ENCODE data around the gene CITED4.
"Not testable (repeated sequence)": the region's sequence is repeated elsewhere in the genome, so short reads cannot be mapped to it uniquely, and the experiment has no call there.

Gene CITED4, protein sequence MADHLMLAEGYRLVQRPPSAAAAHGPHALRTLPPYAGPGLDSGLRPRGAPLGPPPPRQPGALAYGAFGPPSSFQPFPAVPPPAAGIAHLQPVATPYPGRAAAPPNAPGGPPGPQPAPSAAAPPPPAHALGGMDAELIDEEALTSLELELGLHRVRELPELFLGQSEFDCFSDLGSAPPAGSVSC

GRCh38 chr1:40862008-40862863, at the start of gene CITED4:
Gene CITED4, minus strand, starts transcription at chr1:40862363. Its CDS starts 236 bp downstream, at chr1:40862127.
- peak; percentile 95 for DNase-seq

- no peak for DNase-seq
These were observed 48.9 kb upstream of the CITED4 start for GRCh38 chr1:40911105-40911504.

DNA sequence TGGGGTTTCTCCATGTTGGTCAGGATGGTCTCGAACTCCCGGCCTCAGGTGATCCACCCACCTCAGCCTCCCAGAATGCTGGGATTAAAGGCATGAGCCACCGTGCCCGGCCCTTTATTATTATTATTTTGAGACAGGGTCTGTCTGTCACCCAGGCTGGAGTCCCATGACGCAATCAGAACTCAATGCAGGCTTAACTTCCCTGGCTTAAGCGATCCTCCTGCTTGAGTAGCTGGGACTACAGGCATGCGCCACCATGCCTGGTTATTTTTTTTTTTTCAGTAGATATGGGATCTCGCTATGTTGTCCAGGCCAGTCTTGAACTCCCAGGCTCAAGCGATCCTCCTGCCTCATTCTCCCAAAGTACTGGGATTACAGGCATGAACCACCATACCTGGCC, 47.1 kb upstream of the CITED4 start:
- DNase-seq, result no peak

GRCh38 chr1:40908350-40908749, 46.2 kb upstream of the CITED4 start:
- DNase-seq, result no peak

DNA sequence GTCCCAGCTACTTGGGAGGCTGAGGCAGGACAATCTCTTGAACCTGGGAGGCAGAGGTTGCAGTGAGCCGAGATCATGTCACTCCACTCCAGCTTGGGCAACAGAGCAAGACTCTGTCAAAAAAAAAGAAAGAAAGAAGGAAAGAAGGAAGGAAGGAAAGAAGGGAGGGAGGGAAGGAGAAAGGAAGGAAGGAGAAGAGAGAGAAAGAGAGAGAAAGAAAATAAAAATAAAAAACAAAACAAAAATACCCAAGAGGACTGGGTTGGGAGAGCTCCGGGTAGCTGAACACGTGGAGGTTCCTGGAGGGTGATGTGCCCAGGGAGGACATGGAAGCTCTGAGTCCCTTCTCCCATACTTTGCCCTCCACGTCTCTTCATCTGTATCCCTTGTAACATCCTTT, 45.7 kb upstream of the CITED4 start:
- DNase-seq, result no peak

GRCh38 chr1:40906781-40907400, 44.7 kb upstream of the CITED4 start:
- DNase-seq, result no peak

- DNase-seq, result no peak
These were observed 42.9 kb upstream of the CITED4 start for GRCh38 chr1:40905061-40905460.

- DNase-seq, result no peak
These were observed 40.9 kb upstream of the CITED4 start for GRCh38 chr1:40903106-40903505.

GRCh38 chr1:40901886-40902852, 40.0 kb upstream of the CITED4 start:
- DNase-seq, result no peak

DNA sequence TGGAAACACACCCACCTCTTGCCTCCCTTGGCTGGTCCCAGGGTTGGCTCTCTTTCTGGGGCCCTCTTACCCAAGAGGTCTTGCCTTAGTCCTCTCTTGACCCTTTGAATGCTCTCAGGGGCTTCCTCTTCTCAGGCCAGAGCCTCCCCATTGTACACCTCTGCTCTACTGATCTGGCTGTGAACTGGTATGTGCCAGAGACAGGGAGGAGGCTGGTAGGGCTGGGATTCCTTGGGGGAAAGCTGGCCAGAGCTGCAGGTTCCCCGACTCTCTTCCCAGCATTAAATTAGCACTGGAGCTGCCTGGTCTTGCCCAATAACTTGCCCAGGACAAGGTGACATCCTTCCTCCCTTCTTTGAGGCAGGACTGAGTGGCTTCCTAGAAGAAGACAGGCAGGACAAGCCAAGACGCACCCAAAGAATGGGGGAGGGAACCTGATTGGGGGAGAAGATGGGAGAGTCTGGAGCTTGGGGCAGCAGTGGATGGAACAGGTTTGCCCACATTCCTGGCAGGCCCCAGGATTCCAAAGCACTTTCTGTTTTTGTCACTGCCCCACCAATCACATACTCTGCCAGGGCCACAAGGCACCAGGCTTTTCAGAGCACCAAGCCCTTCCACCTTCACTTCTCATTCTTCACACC, 37.2 kb upstream of the CITED4 start:
- no peak for DNase-seq

- no peak for DNase-seq
These were observed 36.3 kb upstream of the CITED4 start for GRCh38 chr1:40898431-40898901.

- DNase-seq, result no peak
These were observed 35.4 kb upstream of the CITED4 start for GRCh38 chr1:40897513-40897912.

- DNase-seq, result no peak
These were observed 34.3 kb upstream of the CITED4 start for GRCh38 chr1:40896482-40896881.

GRCh38 chr1:40895601-40896000, 33.4 kb upstream of the CITED4 start:
- no peak for DNase-seq

DNA sequence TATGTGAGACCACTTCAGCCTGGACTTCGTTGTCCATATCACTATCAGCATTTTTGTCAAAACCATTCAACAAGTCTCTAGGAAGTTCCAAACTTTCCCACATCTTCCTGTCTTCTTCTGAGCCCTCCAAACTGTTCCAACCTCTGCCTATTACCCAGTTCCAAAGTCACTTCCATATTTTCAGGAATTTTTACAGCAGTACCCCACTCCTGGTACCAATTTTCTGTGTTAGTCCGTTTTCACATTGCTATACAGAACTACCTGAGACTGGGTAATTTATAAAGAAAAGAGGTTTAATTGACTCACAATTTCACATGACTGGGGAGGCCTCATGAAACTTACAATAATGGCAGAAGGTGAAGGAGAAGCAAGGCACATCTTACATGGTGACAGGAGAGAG, 32.7 kb upstream of the CITED4 start:
- DNase-seq, result not testable (repeated sequence)

DNA sequence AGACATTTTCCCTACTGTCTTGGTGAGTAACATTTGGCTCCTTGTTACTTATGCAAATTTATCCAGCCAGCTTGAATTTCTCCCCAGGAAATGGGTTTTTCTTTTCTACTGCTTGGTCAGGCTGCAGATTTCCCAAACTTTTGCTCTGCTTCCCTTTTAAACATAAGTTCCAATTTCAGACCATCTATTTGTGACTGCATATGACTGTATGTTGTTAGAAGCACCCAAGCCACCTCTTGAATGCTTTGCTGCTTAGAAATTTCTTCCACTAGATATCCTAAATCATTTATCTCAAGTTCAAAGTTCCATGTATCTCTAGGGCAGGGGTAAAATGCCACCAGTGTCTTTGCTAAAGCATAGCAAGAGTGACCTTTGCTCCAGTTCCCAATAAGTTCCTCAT, 32.3 kb upstream of the CITED4 start:
- no peak for DNase-seq

GRCh38 chr1:40893946-40894345, 31.8 kb upstream of the CITED4 start:
- no peak for DNase-seq

- no peak for DNase-seq
These were observed 30.2 kb upstream of the CITED4 start for GRCh38 chr1:40892354-40892753.

DNA sequence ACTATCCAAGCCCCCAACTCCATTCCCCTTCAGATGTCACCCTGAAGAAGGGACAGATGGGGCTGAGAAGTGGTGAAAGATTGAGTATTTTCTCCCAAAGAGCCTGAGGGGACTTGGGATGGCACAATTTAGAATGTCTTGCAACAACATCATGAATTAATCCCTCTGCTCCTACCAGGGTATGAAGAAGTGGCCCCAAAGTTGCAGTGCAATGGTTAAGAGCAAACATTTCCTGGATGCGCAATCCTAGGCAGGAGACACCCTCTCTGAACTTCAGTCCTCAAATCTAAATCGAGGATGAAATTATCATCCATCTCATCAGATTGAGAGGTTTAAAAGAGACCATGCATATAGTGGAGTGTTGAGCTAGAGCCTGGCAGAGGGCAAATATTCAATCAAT, 28.6 kb upstream of the CITED4 start:
- DNase-seq, result no peak

DNA sequence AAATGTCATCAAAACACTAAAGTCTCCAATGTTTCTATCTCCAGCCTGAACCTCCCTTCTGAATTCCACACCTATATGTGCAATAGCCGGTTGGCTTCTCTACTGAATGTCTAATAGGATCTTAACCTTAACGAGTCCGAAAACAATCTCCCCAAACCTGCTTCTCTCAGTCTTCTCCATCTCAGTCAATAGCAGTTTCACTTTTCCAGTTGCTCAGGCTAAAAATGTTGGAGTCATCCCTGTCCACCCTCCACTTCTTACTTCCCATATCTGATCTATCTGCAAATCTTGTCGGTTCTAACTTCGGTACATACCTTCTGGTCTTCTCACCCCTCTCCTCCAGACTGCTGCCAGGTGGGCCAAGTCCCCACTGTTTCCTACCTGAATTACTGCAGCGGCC, 25.5 kb upstream of the CITED4 start:
- no peak for DNase-seq

DNA sequence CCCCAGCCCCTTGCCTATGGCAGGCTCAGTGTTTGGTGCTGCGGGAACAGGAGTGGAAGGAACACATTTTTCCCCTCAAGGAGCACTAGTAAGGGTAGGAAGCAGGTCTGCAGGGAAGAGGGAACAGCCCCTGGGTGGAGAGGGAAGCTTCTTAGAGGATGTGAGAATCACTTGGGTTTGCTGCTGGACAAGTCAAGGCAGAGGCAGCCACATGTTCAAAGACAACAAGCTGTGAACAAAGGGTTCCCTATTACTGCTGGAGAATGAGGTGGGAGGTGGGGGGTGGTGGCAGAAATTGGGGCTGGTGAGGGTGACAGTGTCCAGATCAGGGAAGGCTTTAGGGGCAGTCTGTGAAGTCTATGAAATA, 24.8 kb upstream of the CITED4 start:
- no peak for DNase-seq

DNA sequence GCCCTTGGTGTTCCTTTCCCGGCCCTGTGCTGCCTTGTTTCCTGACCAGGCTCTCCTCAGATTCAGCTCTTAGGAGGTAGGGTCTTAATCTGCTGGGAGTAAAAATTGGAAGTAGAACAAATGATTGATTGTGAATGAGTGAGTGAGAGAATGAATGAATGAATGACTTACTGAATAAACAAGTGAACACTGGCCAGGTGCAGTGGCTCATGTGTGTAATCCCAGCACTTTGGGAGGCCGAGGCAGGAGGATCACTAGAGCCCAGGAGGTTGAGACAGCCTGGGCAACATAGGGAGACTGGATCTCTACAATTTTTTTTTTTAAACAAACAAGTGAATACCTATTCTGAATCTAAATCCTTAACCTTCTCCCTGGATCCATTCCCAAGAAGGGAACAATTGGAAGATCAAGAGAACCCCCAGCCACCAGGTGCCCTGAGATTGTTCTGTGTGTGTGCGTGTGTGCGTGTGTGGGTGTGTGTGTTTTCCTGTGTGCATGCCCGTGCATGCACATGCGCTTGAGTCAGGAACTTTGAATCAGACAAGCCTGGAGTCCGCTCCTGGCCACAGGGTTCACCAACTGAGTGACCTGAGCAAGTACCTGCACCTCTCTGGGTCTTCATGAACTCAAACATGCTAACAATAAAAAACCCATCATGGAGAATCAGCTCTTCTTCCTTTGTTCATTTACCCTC, 24.3 kb upstream of the CITED4 start:
- no peak for DNase-seq
